Mucosa of descending colon (tissue), 3 donors: Measurements from ENCODE around the gene CD200R1. TPM values are rescaled to one million over a fixed set of nuclear protein-coding genes. Genes with fewer than 3 reads are reported as not detected.

Experiments used
- ATAC-seq: fragments of 200-7000 bp; cut with Tn5 transposase; one replicate; pipeline ENCODE4 v1.9.1; 2020; ENCODE audit warnings: mild to moderate bottlenecking, moderate library complexity
- DNase-seq, 3 donors: peaks; one replicate each; pipeline ENCODE4 v3.0.0-alpha.2; 2020
- H3K36me3 ChIP-seq: fragments of 200-600 bp; one replicate; pipeline ENCODE4 v1.8.0; 2021; ENCODE audit warnings: low read depth, mild to moderate bottlenecking
- H3K4me1 ChIP-seq: fragments of 200-600 bp; one replicate; pipeline ENCODE4 v1.8.0; 2021; ENCODE audit warnings: low read depth, mild to moderate bottlenecking
- H3K4me3 ChIP-seq: fragments of 200-600 bp; one replicate; pipeline ENCODE4 v1.8.0; 2021; ENCODE audit warnings: mild to moderate bottlenecking
- H3K9me3 ChIP-seq: fragments of 200-600 bp; one replicate; pipeline ENCODE4 v1.8.0; 2021; ENCODE audit warnings: mild to moderate bottlenecking
- intact Hi-C, 2 donors: fragments of 100-400 bp; cut with DNase I in 1 of 2; cut with micrococcal nuclease in 1 of 2; formaldehyde crosslinking; loops; one replicate each; pipeline versions ENCODE4 v1.11.0 to v1.11.1; 2022; cut with DNase I, micrococcal nuclease
- long read RNA-seq, 2 donors: library from polyadenylated mRNA; unstranded; transcript quantifications; one replicate each; pipeline ENCODE4 v2.0.0, GENCODE V29; 2019 to 2021
- total RNA-seq, 3 donors: library from RNA; stranded (reverse); fragmentation: NEBNext Ultra II Directional in 2 of 3; extraction: Animal tissue kit (Norgen Biotek cat#: 25700) in 2 of 3; gene quantifications; one replicate each; pipeline versions ENCODE4 v1.2.1 to v1.2.4, GENCODE V29; 2021 to 2023
- TF ChIP-seq, protein P1 (sequence below): fragments of 200-600 bp; IDR thresholded peaks from one replicate; pipeline ENCODE4 v1.8.0; 2022; ENCODE audit warnings: antibody characterized with exemption, mild to moderate bottlenecking
- donor health status: DM: no; HTN: no; CAD: no; lungs with moderate emphysema.
- donor health status: DM: no; HTN: no; CAD: no.
- donor health status: DM: no; HTN: yes; CAD: no.

CD200R1 gene, protein sequence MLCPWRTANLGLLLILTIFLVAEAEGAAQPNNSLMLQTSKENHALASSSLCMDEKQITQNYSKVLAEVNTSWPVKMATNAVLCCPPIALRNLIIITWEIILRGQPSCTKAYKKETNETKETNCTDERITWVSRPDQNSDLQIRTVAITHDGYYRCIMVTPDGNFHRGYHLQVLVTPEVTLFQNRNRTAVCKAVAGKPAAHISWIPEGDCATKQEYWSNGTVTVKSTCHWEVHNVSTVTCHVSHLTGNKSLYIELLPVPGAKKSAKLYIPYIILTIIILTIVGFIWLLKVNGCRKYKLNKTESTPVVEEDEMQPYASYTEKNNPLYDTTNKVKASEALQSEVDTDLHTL
- total RNA-seq: 1 to 10 TPM in 2 of 3 donors, under 1 TPM in 1; 0.52 to 2.6 (median 1.8) TPM
- long read RNA-seq, donor 1, partial matches to known transcripts: 1 of 1 reads
- long read RNA-seq, donor 1, other reads (novel, unspliced or antisense): 0 of 1 reads
- long read RNA-seq, donor 2: 0 reads

DNA sequence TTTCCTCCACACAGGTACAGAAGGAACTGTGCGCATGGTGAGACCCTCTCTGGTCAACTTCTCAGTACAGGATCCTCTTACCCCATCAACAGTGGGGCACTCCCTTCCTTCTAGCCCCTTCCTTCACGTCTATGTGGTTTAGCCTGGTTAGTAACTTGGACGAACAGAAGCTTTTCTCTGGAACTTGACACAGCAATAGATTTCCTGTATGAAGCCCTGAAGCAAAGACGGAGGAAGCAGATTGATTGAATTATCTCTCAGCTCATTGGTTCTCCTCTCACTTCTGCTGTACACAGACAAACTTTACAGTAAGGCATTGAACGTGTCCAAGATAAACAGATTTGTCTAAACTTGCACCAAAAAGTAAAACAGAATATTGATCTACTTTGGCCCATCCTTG, at the start of gene CD200R1:
TSS of gene CD200R1 (minus strand) at position 210 of the 400 bp plus-strand sequence. CDS start 246 bp downstream, outside the sequence.
- TF ChIP-seq, protein P1, sequence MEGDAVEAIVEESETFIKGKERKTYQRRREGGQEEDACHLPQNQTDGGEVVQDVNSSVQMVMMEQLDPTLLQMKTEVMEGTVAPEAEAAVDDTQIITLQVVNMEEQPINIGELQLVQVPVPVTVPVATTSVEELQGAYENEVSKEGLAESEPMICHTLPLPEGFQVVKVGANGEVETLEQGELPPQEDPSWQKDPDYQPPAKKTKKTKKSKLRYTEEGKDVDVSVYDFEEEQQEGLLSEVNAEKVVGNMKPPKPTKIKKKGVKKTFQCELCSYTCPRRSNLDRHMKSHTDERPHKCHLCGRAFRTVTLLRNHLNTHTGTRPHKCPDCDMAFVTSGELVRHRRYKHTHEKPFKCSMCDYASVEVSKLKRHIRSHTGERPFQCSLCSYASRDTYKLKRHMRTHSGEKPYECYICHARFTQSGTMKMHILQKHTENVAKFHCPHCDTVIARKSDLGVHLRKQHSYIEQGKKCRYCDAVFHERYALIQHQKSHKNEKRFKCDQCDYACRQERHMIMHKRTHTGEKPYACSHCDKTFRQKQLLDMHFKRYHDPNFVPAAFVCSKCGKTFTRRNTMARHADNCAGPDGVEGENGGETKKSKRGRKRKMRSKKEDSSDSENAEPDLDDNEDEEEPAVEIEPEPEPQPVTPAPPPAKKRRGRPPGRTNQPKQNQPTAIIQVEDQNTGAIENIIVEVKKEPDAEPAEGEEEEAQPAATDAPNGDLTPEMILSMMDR: no peak
- H3K4me1 ChIP-seq: no peaks in the 10 kb centered on the region
- no peak within 1 kb of the TSS for H3K4me3 ChIP-seq
- H3K36me3 ChIP-seq: no peaks in the 10 kb centered on the region
- intact Hi-C loops: loop anchor here (5.0 to 10.0 kb wide), 3 partner anchors 240 to 330 kb away; partner anchors contain the start of gene CCDC80 (in 2 of the 2)
- no peaks in the 10 kb centered on the region for H3K9me3 ChIP-seq
- no peak for DNase-seq
- peak; percentile 53 for ATAC-seq

DNA sequence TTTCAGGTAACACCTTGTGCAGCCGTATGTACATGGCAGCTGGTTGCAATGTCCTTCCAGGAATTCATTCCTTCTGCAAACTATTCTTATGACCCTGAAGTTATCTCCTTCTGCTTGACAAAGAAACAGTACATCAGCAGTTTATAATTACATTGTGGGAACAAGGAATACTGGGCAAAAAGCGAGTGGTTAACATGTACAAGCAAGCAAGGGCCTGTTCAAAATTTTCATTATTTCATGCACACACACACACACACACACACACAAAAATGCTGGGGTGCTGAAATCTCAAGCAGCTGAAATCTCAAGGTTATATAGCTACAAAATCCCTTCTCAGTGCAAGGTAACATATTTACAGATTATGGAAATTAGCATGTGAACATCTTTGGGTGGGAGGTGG, 46.6 kb upstream of the CD200R1 start:
- ATAC-seq (no peak), DNase-seq (no peak)
- intact Hi-C loops: no loop called here
- no peaks in the 10 kb centered on the region for H3K36me3 ChIP-seq
- no peaks in the 10 kb centered on the region for H3K9me3 ChIP-seq
- H3K4me1 ChIP-seq: peaks cover 3% of the 10 kb centered on the region
- TF ChIP-seq, protein P1: no peak
- H3K4me3 ChIP-seq: no peak overlapping the region

DNA sequence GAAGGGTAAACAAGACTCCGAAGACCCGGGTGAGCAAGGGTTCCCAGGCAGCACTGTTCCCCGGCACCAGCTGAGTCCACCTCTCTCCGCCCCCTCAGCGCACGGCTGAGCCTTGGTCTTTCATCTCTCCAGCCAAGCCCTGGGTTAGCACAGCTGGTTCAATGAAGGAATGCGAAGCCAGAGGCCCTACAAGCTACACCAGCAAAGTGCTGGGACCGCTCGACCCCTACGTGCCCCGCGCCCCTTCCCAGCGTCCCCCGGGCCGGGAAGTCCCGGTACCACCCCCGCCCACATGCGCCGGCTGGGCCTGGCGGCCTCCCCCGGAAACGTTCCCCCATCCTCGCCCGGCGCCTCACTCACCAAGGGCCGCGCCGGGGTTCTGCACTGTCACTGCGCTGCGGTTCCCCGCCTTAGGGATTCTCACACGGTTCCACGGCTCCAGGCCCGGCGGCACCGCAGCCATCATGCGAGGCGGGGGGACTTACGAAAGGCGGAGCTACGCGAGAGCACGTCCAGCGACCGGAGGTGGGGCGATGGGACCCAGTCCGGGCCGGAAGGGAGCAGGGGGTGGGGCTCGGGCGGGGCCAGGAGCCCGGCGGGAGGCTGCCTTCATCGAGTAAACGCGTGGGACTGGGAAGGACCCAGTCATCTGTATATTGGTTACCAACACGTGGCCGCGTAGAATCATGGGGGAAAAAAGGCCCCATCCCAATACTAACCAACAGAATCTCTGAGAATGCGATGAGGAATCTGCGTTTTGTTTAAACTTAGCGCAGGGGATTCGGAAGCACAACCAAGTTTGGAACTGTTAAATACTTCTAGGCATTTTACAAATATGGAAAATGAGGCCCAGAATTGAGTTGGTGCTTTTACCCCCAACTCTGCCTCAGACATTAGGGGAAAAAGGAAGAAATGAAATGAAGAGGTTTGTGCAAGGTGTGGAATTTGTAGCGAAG, 44.6 kb upstream of the CD200R1 start:
- H3K9me3 ChIP-seq: no peaks in the 10 kb centered on the region
- no peaks in the 10 kb centered on the region for H3K36me3 ChIP-seq
- TF ChIP-seq, protein P1: no peak
- H3K4me3 ChIP-seq: peak overlapping the region; percentile 51
- peak; percentile 99 for ATAC-seq
- intact Hi-C loops: no loop called here
- peaks cover 3% of the 10 kb centered on the region for H3K4me1 ChIP-seq
- peak; percentile 91 to 94 (median 93) for DNase-seq

DNA sequence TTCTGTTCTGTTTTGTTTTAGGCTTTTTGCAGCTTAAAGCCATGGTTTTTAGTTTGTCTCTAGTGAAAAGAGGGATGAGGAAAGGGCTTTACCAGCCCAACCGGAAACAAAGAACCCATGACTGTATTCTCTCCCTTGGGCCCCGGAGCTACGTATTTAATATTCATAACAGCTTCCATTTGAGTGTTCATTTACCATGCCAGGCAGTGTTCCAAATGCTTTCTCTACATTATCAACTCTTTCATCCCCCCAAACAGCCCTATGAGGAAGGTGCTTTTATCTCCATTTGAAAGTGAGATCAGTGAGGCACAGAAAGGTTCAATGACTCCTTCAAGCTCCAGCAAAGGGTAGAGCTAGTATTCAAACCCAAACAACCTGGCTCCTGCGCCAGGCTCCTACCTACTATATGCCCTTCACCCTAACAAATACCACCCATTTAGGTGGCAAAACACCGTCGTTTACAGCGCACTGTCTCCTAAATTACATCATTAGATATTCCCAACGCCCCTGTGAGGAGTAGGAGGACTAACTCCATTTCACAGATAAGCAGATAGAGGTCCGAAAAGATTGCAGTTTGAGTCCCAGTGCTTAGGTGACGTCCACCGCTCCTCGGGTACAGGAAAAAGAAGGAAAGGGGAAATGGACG, 43.8 kb upstream of the CD200R1 start:
- DNase-seq (no peak), ATAC-seq (no peak)
- Histone ChIP-seq H3K4me3 (peak overlapping the region; percentile 51), H3K9me3 (no peaks in the 10 kb centered on the region), H3K36me3 (no peaks in the 10 kb centered on the region), H3K4me1 (peaks cover 3% of the 10 kb centered on the region)
- TF ChIP-seq, protein P1: no peak
- intact Hi-C loops: no loop called here

DNA sequence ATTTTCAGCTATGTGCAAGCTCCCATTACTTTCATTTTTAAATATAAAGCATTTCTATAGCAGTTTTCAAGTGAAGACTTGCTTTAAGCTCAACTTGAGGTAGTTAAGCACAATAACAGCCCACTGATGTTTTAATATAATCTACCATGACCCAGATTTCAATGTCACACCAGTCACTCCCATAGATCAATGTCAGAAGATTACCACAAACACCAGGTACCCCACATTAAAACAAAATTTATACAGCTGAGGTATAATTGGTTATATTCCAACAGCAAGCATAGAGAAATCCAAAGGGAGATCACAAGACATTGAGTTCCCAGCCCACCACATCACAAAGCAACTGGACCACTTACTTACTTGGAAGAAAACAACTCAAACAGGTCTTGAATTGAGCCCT, 38.7 kb upstream of the CD200R1 start:
- H3K9me3 ChIP-seq: no peaks in the 10 kb centered on the region
- intact Hi-C loops: no loop called here
- ATAC-seq (no peak), DNase-seq (no peak)
- TF ChIP-seq, protein P1: no peak
- no peaks in the 10 kb centered on the region for H3K36me3 ChIP-seq
- peaks cover 3% of the 10 kb centered on the region for H3K4me1 ChIP-seq
- no peak overlapping the region for H3K4me3 ChIP-seq
